M059J (cell line): ENCODE measurements around the gene RPTOR. TPM values are rescaled to one million over a fixed set of nuclear protein-coding genes. Genes with fewer than 3 reads are reported as not detected.
"Not testable (repeated sequence)": the region's sequence is repeated elsewhere in the genome, so short reads cannot be mapped to it uniquely, and the experiment has no call there.

Experiments used
- DNase-seq: peaks from one replicate; pipeline ENCODE4 v3.0.0-alpha.2; 2012; ENCODE audit warnings: low read depth
- total RNA-seq: library from RNA; depleted of rRNA; stranded (reverse); fragments of >200 nt; shearing (Covaris generic); gene quantifications from 2 replicates; pipeline ENCODE4 v1.2.3, GENCODE V29; 2014

The RPTOR gene
- total RNA-seq, 1 experiment from 2014 or later: 20.8 TPM

- DNase-seq: no peak
These were observed 269.9 kb downstream of the RPTOR start for GRCh38 chr17:80814491-80814890.

GRCh38 chr17:80815151-80815681 lies 270.6 kb downstream of the RPTOR start:
- DNase-seq: no peak

GRCh38 chr17:80815718-80816117 lies 271.1 kb downstream of the RPTOR start:
- not testable (repeated sequence) for DNase-seq

GRCh38 chr17:80816241-80817103 lies 271.8 kb downstream of the RPTOR start:
- DNase-seq: no peak

- DNase-seq: no peak
These were observed 272.7 kb downstream of the RPTOR start for GRCh38 chr17:80817321-80817845.

- peak; percentile 60 for DNase-seq
These were observed 273.2 kb downstream of the RPTOR start for GRCh38 chr17:80817861-80818260.

GRCh38 chr17:80818871-80819270 lies 274.2 kb downstream of the RPTOR start:
- DNase-seq: no peak

GRCh38 chr17:80819422-80820164 lies 275.0 kb downstream of the RPTOR start:
- DNase-seq: no peak

- DNase-seq: no peak
These were observed 275.7 kb downstream of the RPTOR start for GRCh38 chr17:80820331-80820730.

GRCh38 chr17:80821546-80821945 lies 276.9 kb downstream of the RPTOR start:
- DNase-seq: no peak

GRCh38 chr17:80822021-80822699 lies 277.5 kb downstream of the RPTOR start:
- no peak for DNase-seq

- no peak for DNase-seq
These were observed 278.2 kb downstream of the RPTOR start for GRCh38 chr17:80822700-80823410.

GRCh38 chr17:80824549-80825470 lies 280.2 kb downstream of the RPTOR start:
- no peak for DNase-seq

GRCh38 chr17:80825471-80826345 lies 281.1 kb downstream of the RPTOR start:
- no peak for DNase-seq

GRCh38 chr17:80826346-80826954 lies 281.8 kb downstream of the RPTOR start:
- no peak for DNase-seq

- peak; percentile 97 for DNase-seq
These were observed 282.5 kb downstream of the RPTOR start for GRCh38 chr17:80826955-80827645.

GRCh38 chr17:80827646-80828643 lies 283.3 kb downstream of the RPTOR start:
- peak; percentile 54 for DNase-seq
